Measurements from ENCODE around the gene CFP. TPM values are rescaled to one million over a fixed set of nuclear protein-coding genes. Genes with fewer than 3 reads are reported as not detected.

The CFP gene
- total RNA-seq, 1 experiment from 2014 or later, result 0.11 TPM

DNA sequence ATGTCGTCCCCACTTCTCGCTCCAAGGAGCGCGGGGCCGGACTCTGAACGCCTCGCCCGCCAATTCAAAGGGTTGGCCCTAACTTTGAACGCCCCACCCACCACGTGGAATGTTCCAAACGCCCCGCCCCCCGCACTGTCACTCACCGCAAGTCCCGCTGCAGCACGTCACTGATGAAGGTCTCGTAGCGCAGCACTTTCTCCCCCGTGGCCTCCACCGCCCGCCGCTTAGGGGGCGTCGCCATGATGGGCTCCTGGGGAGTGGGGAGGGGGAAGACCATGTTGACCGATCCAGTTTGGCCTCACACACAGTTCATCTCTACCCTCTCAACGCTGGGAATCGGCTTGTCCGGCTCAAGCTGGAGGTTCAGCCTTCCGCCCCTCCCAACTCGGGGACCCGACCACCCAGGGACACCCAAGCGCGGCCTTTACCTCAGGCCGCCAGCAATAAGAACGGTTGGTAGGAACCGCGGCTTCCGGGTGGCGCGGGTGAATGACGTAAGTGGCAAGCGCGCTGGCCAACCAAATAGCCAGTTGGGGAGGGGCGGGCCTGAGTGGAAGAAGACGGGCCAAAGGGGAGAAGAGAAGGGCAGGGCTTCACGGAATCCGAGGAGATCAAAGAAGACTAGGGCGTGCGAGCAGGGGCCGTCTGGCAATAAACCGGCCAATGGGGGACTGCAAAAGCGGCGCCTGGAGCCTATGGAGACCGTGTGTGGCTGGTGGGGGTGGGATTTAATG, 29.1 kb upstream of the CFP start, which contains the start of gene UXT:
TSS of gene UXT (minus strand) at position 497 of the 737 bp plus-strand sequence. CDS start at position 244, 253 bp downstream.
- Histone ChIP-seq H2AFZ (ENCODE audit: low read length) (peak within 1 kb of the TSS; percentile 88; the same call in 1 of the 2 replicates), H4K20me1 (ENCODE audit: insufficient read depth, low read depth, low read length) (no peaks in the 10 kb centered on the region), H3K4me1 (ENCODE audit: low read length) (peaks cover 14% of the 10 kb centered on the region)

DNA sequence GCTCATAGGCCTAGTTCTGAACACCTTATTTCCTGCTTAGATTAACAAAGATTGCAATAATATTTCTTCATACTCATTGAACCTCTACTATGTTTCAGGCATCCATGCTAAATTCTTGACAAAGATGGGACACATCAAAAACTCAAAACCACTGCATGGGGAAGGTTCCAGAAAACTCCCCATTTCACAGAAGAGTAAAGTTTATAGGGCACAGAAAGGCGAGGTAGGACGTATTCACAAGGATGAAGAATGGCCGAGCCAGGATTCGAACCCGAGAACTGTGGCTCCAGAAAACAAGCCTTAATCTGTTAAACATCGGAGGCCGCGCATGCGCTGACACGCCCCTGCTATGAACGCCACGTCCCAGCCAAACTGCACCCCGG, 28.6 kb upstream of the CFP start:
- peaks cover 15% of the 10 kb centered on the region for H3K79me2 ChIP-seq (ENCODE audit: low read length)
- no peaks in the 10 kb centered on the region for H3K27me3 ChIP-seq (ENCODE audit: low read length)
- peaks cover 14% of the 10 kb centered on the region for H3K4me1 ChIP-seq (ENCODE audit: low read length)
- peak overlapping the region; percentile 77 for H3K9ac ChIP-seq (ENCODE audit: low read length)
- H3K36me3 ChIP-seq (ENCODE audit: insufficient read depth, low read length), result peaks cover 14% of the 10 kb centered on the region
- DNase-seq, result no peak
- peak overlapping the region; percentile 77 for H3K4me3 ChIP-seq (ENCODE audit: low read length)
- peak overlapping the region; percentile 82 for H3K4me2 ChIP-seq (ENCODE audit: low read depth, low read length, poor library complexity, severe bottlenecking)
- no peaks in the 10 kb centered on the region for H4K20me1 ChIP-seq (ENCODE audit: insufficient read depth, low read depth, low read length)
- no peaks in the 10 kb centered on the region for H3K9me3 ChIP-seq (ENCODE audit: low read length)
- peak overlapping the region; percentile 54; the same call in 1 of the 2 replicates for H3K27ac ChIP-seq (ENCODE audit: low read length)
- no peaks in the 10 kb centered on the region for H3K9me2 ChIP-seq (replicated peaks; ENCODE audit: insufficient read depth, low read length)
- H2AFZ ChIP-seq (ENCODE audit: low read length), result no peak overlapping the region

More for the DNA sequence above, 29.1 kb upstream of the CFP start, which contains the start of gene UXT:
- Histone ChIP-seq H3K9me3 (ENCODE audit: low read length) (no peaks in the 10 kb centered on the region), H3K36me3 (ENCODE audit: insufficient read depth, low read length) (peaks cover 12% of the 10 kb centered on the region), H3K27ac (ENCODE audit: low read length) (peak within 1 kb of the TSS; percentile 78), H3K4me2 (ENCODE audit: low read depth, low read length, poor library complexity, severe bottlenecking) (peak within 1 kb of the TSS; percentile 82), H3K9me2 (replicated peaks; ENCODE audit: insufficient read depth, low read length) (no peaks in the 10 kb centered on the region), H3K4me3 (ENCODE audit: low read length) (peak within 1 kb of the TSS; percentile 80), H3K27me3 (ENCODE audit: low read length) (no peaks in the 10 kb centered on the region), H3K79me2 (ENCODE audit: low read length) (peaks cover 15% of the 10 kb centered on the region), H3K9ac (ENCODE audit: low read length) (peak within 1 kb of the TSS; percentile 87)
- peak; percentile 97 for DNase-seq

DNA sequence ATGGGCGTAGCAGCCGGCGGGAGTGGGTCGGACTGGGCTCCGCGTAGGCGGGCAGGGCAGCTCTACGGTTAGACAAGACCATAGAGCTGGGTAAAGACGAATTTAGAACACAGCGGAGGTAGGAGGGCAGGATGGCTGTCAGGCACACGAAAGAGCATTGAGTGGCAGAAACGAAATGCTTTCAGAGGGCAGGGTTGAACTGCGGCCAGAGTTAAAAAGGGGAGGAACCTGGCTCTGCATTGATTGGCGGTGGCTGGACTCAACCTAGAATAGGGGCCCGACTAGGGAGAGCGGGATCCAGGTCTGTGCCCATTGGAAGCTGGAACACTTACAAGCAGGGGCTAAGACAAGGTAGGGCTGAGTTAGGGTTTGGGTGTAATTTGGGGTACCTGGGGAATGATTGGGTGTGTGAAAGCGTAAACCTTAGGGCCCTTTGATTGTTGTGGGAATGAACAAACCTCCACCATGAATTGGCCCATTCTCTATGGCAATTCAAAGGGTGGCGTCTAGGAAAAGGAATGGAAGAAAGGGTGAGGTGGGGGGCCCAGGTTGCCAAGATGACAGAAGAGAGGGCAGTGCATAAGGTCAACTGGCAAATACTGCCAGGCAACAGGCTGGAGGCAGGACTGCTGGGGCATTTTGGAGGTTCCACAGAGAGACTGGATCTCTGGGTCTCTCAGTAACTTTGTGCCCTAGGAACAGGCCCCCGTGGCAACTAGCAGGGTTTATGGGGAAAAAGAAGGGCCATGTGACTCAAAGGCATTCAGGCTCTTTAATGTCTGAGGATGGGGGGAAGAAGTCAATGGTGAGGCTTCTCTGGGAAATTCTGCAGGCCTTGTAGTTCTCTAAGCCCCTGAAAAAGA, 21.5 kb upstream of the CFP start:
- Histone ChIP-seq H3K4me1 (ENCODE audit: low read length) (peaks cover 25% of the 10 kb centered on the region), H3K36me3 (ENCODE audit: insufficient read depth, low read length) (peaks cover 4% of the 10 kb centered on the region; the same call in 1 of the 2 replicates), H3K9me3 (ENCODE audit: low read length) (no peaks in the 10 kb centered on the region), H3K4me3 (ENCODE audit: low read length) (peak overlapping the region; percentile 66), H3K27me3 (ENCODE audit: low read length) (no peaks in the 10 kb centered on the region), H2AFZ (ENCODE audit: low read length) (no peak overlapping the region), H3K9me2 (replicated peaks; ENCODE audit: insufficient read depth, low read length) (no peaks in the 10 kb centered on the region), H3K27ac (ENCODE audit: low read length) (0 out of 2 replicates have a peak overlapping the region, but pooled peaks have one; percentile 17), H4K20me1 (ENCODE audit: insufficient read depth, low read depth, low read length) (no peaks in the 10 kb centered on the region), H3K79me2 (ENCODE audit: low read length) (peaks cover 29% of the 10 kb centered on the region), H3K9ac (ENCODE audit: low read length) (peak overlapping the region; percentile 68), H3K4me2 (ENCODE audit: low read depth, low read length, poor library complexity, severe bottlenecking) (peak overlapping the region; percentile 77)
- no peak for DNase-seq

DNA sequence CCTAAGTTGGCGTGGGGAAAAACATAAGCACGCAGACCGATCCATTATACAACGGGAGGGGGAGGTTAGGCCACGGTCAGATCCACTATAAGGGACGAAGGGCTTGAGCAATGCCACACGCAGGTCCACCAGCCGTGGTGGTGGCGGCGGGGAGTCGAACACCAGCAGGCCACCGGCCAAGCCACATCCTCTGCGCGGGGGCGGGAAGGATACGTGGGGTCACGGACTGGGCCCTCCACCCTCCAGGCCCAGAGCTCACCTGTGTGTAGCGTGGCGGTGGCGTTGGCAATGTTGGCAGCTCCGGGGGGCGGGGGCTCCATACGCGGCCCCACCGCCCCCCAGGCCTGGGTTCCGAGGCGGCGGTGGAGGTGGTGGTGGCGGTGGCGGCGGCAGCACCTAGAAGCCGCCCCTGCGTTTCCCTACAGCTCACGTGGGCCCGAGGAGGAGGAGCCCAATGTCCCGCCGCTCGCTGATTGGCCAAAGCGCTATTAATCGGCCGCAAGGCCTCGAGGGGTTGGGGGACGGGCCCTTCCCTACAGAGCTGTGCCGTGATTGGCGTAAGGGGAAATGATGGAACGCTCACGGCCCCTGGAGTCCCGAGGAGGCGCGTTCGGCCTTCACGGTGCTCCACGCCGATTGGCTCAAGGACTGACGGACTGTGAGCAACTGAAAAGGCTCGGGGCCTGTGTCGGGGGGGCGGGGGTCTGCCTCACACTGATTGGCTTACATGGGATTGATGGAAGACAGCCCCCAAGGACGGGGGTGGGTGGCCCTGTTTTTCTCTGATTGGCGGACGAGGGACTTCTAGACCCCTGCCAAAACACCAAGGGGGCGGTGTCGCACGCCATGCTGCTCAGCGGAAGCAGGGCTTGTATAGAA, 20.7 kb upstream of the CFP start, which contains the start of gene ELK1:
TSS of gene ELK1 (minus strand) at position 400 of the 879 bp plus-strand sequence. CDS start 9,122 bp downstream, outside the sequence.
- peaks cover 29% of the 10 kb centered on the region for H3K79me2 ChIP-seq (ENCODE audit: low read length)
- peak within 1 kb of the TSS; percentile 74 for H3K9ac ChIP-seq (ENCODE audit: low read length)
- peaks cover 25% of the 10 kb centered on the region for H3K4me1 ChIP-seq (ENCODE audit: low read length)
- H3K27me3 ChIP-seq (ENCODE audit: low read length), result no peaks in the 10 kb centered on the region
- DNase-seq, result peak; percentile 97
- H3K4me2 ChIP-seq (ENCODE audit: low read depth, low read length, poor library complexity, severe bottlenecking), result peak within 1 kb of the TSS; percentile 78
- H3K27ac ChIP-seq (ENCODE audit: low read length), result 0 out of 2 replicates have a peak within 1 kb of the TSS, but pooled peaks have one; percentile 17
- no peaks in the 10 kb centered on the region for H4K20me1 ChIP-seq (ENCODE audit: insufficient read depth, low read depth, low read length)
- no peak within 1 kb of the TSS for H2AFZ ChIP-seq (ENCODE audit: low read length)
- H3K36me3 ChIP-seq (ENCODE audit: insufficient read depth, low read length), result peaks cover 4% of the 10 kb centered on the region; the same call in 1 of the 2 replicates
- H3K9me2 ChIP-seq (replicated peaks; ENCODE audit: insufficient read depth, low read length), result no peaks in the 10 kb centered on the region
- H3K4me3 ChIP-seq (ENCODE audit: low read length), result peak within 1 kb of the TSS; percentile 73
- no peaks in the 10 kb centered on the region for H3K9me3 ChIP-seq (ENCODE audit: low read length)

DNA sequence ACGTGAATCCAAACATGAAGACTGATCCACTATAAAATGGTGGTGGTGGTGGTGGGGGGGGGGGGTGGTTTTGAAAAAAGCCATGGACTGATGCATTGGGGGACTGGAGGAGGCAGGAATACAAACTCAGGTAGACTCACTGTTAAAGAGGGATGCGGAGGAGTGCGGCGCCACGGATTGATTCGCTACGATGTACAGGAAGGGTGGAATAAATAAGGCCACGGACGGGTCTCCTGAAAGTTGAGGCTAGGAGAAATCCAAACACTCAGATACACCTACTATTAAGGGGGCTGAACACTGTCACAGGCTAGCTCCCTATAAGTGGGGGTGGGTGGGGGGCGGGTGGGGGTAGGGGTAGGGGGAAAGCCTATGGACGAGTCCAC, 20.0 kb upstream of the CFP start:
- no peaks in the 10 kb centered on the region for H3K9me2 ChIP-seq (replicated peaks; ENCODE audit: insufficient read depth, low read length)
- peaks cover 25% of the 10 kb centered on the region for H3K4me1 ChIP-seq (ENCODE audit: low read length)
- H3K27ac ChIP-seq (ENCODE audit: low read length), result no peak overlapping the region
- H3K9ac ChIP-seq (ENCODE audit: low read length), result peak overlapping the region; percentile 74
- H3K4me2 ChIP-seq (ENCODE audit: low read depth, low read length, poor library complexity, severe bottlenecking), result peak overlapping the region; percentile 78
- no peak overlapping the region for H2AFZ ChIP-seq (ENCODE audit: low read length)
- peak overlapping the region; percentile 73 for H3K4me3 ChIP-seq (ENCODE audit: low read length)
- peaks cover 4% of the 10 kb centered on the region; the same call in 1 of the 2 replicates for H3K36me3 ChIP-seq (ENCODE audit: insufficient read depth, low read length)
- H3K9me3 ChIP-seq (ENCODE audit: low read length), result no peaks in the 10 kb centered on the region
- DNase-seq, result no peak
- H3K27me3 ChIP-seq (ENCODE audit: low read length), result no peaks in the 10 kb centered on the region
- peaks cover 33% of the 10 kb centered on the region for H3K79me2 ChIP-seq (ENCODE audit: low read length)
- H4K20me1 ChIP-seq (ENCODE audit: insufficient read depth, low read depth, low read length), result no peaks in the 10 kb centered on the region

DNA sequence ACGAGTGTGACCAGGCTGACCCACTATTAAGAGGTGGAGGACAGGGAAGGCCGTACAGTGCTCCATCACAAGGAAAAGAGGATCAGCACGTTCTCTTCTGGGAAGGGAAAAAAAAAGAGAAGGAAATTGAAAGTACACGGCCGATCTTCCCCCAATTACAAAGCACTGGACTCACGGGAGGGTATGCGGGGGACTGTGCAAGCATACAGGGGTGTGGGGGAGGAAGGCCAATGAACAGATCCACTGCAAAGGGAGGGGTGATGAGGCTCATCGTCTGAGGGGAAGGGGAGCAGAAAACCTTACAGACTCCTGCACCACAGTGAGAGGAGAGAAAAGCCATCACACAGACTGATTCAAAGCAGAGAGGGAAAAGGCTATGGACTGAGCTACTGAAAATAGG, 19.5 kb upstream of the CFP start:
- H3K36me3 ChIP-seq (ENCODE audit: insufficient read depth, low read length), result peaks cover 4% of the 10 kb centered on the region; the same call in 1 of the 2 replicates
- peaks cover 33% of the 10 kb centered on the region for H3K79me2 ChIP-seq (ENCODE audit: low read length)
- H2AFZ ChIP-seq (ENCODE audit: low read length), result no peak overlapping the region
- DNase-seq, result no peak
- H3K4me3 ChIP-seq (ENCODE audit: low read length), result peak overlapping the region; percentile 69
- no peaks in the 10 kb centered on the region for H3K9me2 ChIP-seq (replicated peaks; ENCODE audit: insufficient read depth, low read length)
- peak overlapping the region; percentile 78 for H3K4me2 ChIP-seq (ENCODE audit: low read depth, low read length, poor library complexity, severe bottlenecking)
- H3K27ac ChIP-seq (ENCODE audit: low read length), result no peak overlapping the region
- H3K27me3 ChIP-seq (ENCODE audit: low read length), result no peaks in the 10 kb centered on the region
- peak overlapping the region; percentile 74 for H3K9ac ChIP-seq (ENCODE audit: low read length)
- no peaks in the 10 kb centered on the region for H4K20me1 ChIP-seq (ENCODE audit: insufficient read depth, low read depth, low read length)
- H3K9me3 ChIP-seq (ENCODE audit: low read length), result no peaks in the 10 kb centered on the region
- H3K4me1 ChIP-seq (ENCODE audit: low read length), result peaks cover 25% of the 10 kb centered on the region

DNA sequence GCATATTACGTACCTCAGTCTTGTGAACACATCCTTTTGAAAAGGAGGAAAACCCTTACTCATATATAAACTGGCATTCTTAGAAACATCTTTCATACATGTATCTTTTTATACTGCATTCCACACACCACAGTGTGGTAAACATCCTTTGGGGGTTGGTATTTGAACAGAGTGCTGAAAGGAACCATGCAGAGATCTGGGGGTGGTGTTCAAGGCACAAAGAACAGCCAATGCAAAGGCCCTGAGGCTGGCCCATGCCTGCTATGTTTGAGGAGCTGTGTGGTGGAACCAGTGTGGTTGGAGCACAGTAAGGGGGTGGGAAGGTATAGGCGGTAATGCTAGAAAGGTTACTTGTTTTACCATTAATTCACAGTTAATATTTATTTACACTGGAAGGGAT, 18.6 kb upstream of the CFP start:
- Histone ChIP-seq H3K36me3 (ENCODE audit: insufficient read depth, low read length) (peaks cover 4% of the 10 kb centered on the region; the same call in 1 of the 2 replicates), H3K4me3 (ENCODE audit: low read length) (peak overlapping the region; percentile 69; the same call in 1 of the 2 replicates), H3K79me2 (ENCODE audit: low read length) (peaks cover 42% of the 10 kb centered on the region), H3K27ac (ENCODE audit: low read length) (no peak overlapping the region), H3K4me2 (ENCODE audit: low read depth, low read length, poor library complexity, severe bottlenecking) (peak overlapping the region; percentile 78), H3K4me1 (ENCODE audit: low read length) (peaks cover 25% of the 10 kb centered on the region), H4K20me1 (ENCODE audit: insufficient read depth, low read depth, low read length) (0 out of 2 replicates have a peak, but pooled peaks cover 4% of the 10 kb centered on the region), H3K27me3 (ENCODE audit: low read length) (no peaks in the 10 kb centered on the region), H3K9ac (ENCODE audit: low read length) (peak overlapping the region; percentile 74; the same call in 1 of the 2 replicates), H2AFZ (ENCODE audit: low read length) (no peak overlapping the region), H3K9me3 (ENCODE audit: low read length) (no peaks in the 10 kb centered on the region), H3K9me2 (replicated peaks; ENCODE audit: insufficient read depth, low read length) (no peaks in the 10 kb centered on the region)
- no peak for DNase-seq

Data from Karpas-422 (cell line).